ENCODE data around the gene CELSR1.

Gene CELSR1

DNA sequence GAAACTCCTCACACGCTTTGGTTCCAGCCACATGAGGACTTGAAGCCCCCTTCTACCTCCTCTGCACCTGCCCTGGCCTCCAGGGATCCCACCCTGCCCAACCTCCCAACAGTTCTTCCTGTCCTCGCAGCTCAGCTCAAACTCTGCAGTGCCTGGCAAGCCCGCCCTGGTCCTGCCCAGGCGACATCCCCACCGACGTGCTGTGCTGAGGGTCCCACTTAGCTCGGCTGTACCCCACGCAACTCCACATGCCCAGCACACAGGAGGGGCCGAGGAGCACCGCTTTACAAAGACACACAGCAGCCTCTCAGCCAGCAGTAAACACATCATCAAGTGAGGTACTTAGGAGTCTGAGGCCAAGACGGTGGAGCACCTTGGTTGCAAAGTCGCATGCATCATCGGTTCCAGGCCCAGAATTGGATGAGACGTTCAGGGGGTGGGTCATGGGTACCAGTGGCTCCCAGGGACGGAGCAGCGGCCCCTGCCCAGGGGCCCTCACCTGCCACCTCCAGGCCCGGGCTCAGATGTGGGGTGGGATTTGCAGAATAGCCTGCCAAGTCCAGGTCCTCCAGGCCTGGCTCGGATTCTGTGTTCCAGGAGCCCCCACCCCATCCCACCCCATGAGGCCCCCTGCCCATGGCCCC, 72.6 kb downstream of the CELSR1 start:
- H3K4me1 Mint-ChIP-seq (ENCODE audit: low read depth) = peaks cover 5% of the 10 kb centered on the region
- H3K9me3 Mint-ChIP-seq = no peaks in the 10 kb centered on the region
- no peak overlapping the region for H3K27ac Mint-ChIP-seq
- no peak overlapping the region for H3K4me3 Mint-ChIP-seq
- no peak for DNase-seq
- no peaks in the 10 kb centered on the region for H3K36me3 Mint-ChIP-seq (ENCODE audit: low read depth)
- H3K27me3 Mint-ChIP-seq = peaks cover 5% of the 10 kb centered on the region

DNA sequence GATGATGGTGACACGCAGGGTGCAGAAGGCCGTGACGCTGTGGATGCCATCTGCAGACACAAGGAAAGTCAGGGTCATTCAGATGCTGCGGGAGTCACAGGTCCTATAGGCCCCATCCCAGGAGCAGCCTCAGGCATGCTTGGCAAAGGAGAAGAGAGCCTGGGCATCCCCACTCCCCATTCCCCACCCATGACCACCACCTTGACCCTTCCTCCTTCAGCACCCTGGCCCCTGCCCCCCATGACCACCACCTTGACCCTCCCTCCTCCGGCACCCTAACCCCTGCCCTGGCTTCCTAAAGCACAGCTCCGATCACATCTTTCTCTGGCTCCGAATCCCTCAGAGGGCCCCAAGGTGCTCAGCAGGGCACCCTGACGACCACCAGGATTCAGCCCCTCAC, 73.1 kb downstream of the CELSR1 start:
- Mint-ChIP-seq H3K27me3 (peaks cover 5% of the 10 kb centered on the region), H3K27ac (no peak overlapping the region), H3K4me1 (ENCODE audit: low read depth) (peaks cover 5% of the 10 kb centered on the region), H3K4me3 (no peak overlapping the region), H3K36me3 (ENCODE audit: low read depth) (no peaks in the 10 kb centered on the region), H3K9me3 (no peaks in the 10 kb centered on the region)
- no peak for DNase-seq

GRCh38 chr22:46463435-46464227, 73.8 kb downstream of the CELSR1 start:
- no peak for DNase-seq
- Mint-ChIP-seq H3K4me1 (ENCODE audit: low read depth) (peaks cover 5% of the 10 kb centered on the region), H3K9me3 (no peaks in the 10 kb centered on the region), H3K36me3 (ENCODE audit: low read depth) (no peaks in the 10 kb centered on the region), H3K27ac (no peak overlapping the region), H3K27me3 (peaks cover 5% of the 10 kb centered on the region), H3K4me3 (no peak overlapping the region)

DNA sequence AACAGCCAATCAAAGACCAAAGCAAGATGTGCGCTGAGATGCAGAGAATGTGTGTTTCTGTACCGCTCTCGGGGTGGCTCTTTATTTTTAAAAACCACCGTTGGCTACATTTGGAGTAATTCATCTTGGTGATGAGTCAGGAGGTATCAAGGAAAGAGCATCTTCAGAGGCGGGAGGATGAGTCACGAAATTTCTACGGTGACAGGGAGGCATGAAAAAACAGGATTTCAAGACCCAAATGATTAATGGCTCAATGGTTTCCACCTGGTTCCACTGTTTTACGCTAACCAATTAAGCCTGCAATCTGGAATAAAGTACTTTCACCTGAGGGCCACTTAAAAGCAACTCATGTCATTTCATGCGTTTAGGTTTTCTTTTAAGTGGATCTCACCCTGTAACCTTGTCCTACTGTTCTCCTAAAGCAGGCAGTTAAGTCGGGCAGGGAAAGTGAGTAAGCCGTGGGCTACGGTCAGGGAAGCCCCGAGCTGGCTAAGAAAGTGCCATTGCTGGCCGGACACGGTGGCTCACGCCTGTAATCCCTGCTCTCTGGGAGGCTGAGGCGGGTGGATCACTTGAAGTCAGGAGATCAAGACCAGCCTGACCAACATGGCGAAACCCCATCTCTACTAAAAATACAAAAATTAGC, 74.6 kb downstream of the CELSR1 start:
- Mint-ChIP-seq H3K4me1 (ENCODE audit: low read depth) (peaks cover 5% of the 10 kb centered on the region), H3K4me3 (no peak overlapping the region), H3K9me3 (no peaks in the 10 kb centered on the region), H3K36me3 (ENCODE audit: low read depth) (no peaks in the 10 kb centered on the region), H3K27me3 (peaks cover 5% of the 10 kb centered on the region), H3K27ac (no peak overlapping the region)
- DNase-seq = no peak

DNA sequence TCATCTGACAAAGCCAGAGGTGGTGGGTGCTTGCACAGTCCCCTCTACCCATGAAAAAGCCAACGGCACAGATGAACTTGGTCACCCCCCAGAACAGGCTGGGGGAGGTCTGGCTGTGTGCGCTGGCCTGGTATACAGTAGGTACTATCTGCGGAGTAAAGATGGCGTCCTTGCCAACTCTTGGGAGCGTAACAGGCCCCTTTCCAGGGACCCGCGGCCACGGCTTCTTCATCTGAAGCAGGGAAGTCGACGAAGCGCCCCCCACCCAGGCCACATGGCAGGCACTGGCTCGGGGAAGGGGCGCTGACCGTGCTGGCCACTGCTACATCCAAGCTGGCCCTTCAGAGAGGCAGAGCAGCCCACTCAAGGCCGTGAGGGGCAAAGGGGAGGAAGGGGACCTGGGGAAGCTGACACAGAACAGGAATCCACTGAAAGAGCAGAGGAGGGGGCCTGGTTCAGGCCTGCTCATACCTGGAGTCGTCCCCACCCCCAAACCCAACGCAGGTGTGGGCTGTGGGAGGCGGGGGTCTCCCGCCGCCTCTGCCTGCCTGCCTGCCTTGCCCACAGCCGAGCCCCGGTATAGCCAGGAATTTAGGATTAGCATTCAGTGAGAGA, 75.7 kb downstream of the CELSR1 start:
- peaks cover 5% of the 10 kb centered on the region for H3K4me1 Mint-ChIP-seq (ENCODE audit: low read depth)
- H3K36me3 Mint-ChIP-seq (ENCODE audit: low read depth) = no peaks in the 10 kb centered on the region
- peaks cover 5% of the 10 kb centered on the region for H3K27me3 Mint-ChIP-seq
- DNase-seq = no peak
- no peak overlapping the region for H3K27ac Mint-ChIP-seq
- no peak overlapping the region for H3K4me3 Mint-ChIP-seq
- H3K9me3 Mint-ChIP-seq = no peaks in the 10 kb centered on the region

- Mint-ChIP-seq H3K9me3 (no peaks in the 10 kb centered on the region), H3K4me3 (no peak overlapping the region), H3K36me3 (ENCODE audit: low read depth) (no peaks in the 10 kb centered on the region), H3K27ac (no peak overlapping the region), H3K4me1 (ENCODE audit: low read depth) (peaks cover 5% of the 10 kb centered on the region), H3K27me3 (peaks cover 5% of the 10 kb centered on the region)
- DNase-seq = no peak
Observed at GRCh38 chr22:46460857-46461256, 76.6 kb downstream of the CELSR1 start.

- H3K36me3 Mint-ChIP-seq (ENCODE audit: low read depth) = no peaks in the 10 kb centered on the region
- peaks cover 5% of the 10 kb centered on the region for H3K4me1 Mint-ChIP-seq (ENCODE audit: low read depth)
- no peaks in the 10 kb centered on the region for H3K9me3 Mint-ChIP-seq
- H3K4me3 Mint-ChIP-seq = no peak overlapping the region
- no peak for DNase-seq
- peaks cover under 1% of the 10 kb centered on the region for H3K27me3 Mint-ChIP-seq
- H3K27ac Mint-ChIP-seq = no peak overlapping the region
Observed at GRCh38 chr22:46459347-46460065, 77.9 kb downstream of the CELSR1 start.

DNA sequence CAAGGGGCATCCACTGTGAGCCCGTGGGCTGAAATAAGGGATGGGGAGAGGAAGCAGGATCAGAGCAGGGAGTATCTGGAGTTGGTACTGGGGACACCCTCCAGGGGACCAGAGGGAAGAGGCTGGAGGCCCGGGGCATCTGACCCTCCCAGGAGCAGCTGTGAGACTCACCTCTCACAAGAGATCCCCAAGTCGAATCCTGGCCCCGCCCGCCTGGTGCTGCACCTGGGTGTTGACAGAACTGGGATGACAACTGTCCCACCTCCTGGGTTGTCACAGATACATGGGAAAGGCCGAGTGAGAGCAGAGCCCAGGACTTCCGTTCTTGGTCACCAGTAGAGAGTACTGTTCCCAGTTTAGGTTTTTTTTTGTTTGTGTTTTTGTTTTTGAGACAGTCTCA, 78.9 kb downstream of the CELSR1 start:
- peaks cover 5% of the 10 kb centered on the region for H3K4me1 Mint-ChIP-seq (ENCODE audit: low read depth)
- no peak overlapping the region for H3K27ac Mint-ChIP-seq
- H3K36me3 Mint-ChIP-seq (ENCODE audit: low read depth) = no peaks in the 10 kb centered on the region
- no peak overlapping the region for H3K4me3 Mint-ChIP-seq
- H3K27me3 Mint-ChIP-seq = no peaks in the 10 kb centered on the region
- no peaks in the 10 kb centered on the region for H3K9me3 Mint-ChIP-seq
- DNase-seq = no peak

DNA sequence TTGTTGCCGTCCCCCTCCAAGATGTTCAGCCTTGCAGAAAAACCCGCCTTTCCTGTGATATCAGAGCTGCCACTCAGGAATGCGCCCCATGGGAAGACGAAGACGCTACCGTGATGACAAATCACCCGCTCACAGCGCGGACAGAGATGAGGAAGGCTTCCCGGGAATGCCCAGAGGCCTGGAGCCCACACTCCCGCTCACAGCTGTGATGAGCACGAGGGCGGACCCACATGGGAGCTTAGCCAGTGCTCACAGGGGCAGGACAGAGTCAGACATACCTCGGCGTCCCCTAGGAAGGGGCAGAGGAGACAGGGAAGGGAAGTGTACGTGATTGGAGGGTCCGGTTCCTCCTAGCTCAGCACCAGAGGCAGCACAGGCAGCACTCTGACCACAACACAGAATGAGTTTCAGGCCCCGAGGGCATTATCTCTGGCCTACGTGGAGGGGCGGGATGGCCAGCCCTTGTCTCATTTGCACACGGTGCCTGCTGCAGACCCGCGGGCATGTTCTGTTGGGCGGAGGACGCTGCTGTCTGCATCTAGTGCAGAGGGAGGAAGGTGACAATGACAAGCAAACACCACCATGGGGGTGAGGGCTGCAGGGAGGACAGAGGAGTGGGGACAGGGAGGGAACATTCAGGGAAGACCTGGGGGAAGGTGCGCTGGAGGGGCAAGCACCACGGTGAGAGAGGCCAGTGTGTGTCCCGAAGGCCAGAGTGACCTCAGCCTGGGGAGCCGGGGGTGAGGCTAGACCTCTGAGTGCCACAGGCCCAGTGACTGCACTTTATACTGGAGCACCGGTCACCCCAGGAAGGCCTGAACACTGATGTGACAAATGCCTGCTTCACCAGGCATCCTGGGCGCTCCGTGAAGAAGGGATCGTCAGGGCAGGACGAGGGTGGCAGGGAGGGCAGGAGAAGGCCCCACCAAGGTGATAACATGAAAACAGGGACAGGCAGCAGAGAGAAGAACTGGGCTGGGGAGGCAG, 79.6 kb downstream of the CELSR1 start:
- no peak overlapping the region for H3K4me3 Mint-ChIP-seq
- no peak overlapping the region for H3K27ac Mint-ChIP-seq
- no peak for DNase-seq

DNA sequence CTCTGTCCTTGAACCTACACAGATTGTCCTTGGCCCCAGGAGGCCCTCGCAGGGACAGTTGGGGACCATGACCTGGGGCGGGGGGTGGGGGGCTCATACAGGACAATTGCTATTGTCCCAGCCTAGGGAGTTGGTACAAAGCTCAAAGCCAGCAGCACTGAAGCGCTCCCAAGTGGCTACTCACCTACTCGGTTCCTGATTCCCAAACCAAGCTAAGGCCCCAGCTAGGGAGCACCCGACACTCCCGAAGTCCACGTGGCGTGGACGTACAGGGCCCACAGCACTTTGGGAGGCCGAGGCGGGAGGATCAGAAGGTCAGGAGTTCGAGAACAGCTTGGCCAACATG, 80.6 kb downstream of the CELSR1 start:
- no peaks in the 10 kb centered on the region for H3K4me1 Mint-ChIP-seq (ENCODE audit: low read depth)
- no peak overlapping the region for H3K27ac Mint-ChIP-seq
- no peaks in the 10 kb centered on the region for H3K27me3 Mint-ChIP-seq
- DNase-seq = no peak
- no peak overlapping the region for H3K4me3 Mint-ChIP-seq
- no peaks in the 10 kb centered on the region for H3K9me3 Mint-ChIP-seq
- H3K36me3 Mint-ChIP-seq (ENCODE audit: low read depth) = no peaks in the 10 kb centered on the region

More for the DNA sequence above, 79.6 kb downstream of the CELSR1 start:
- peaks cover 5% of the 10 kb centered on the region for H3K4me1 Mint-ChIP-seq (ENCODE audit: low read depth)
- no peaks in the 10 kb centered on the region for H3K36me3 Mint-ChIP-seq (ENCODE audit: low read depth)
- no peaks in the 10 kb centered on the region for H3K27me3 Mint-ChIP-seq
- no peaks in the 10 kb centered on the region for H3K9me3 Mint-ChIP-seq

GRCh38 chr22:46455446-46455845, 82.0 kb downstream of the CELSR1 start:
- Mint-ChIP-seq H3K4me1 (ENCODE audit: low read depth) (no peaks in the 10 kb centered on the region), H3K27ac (no peak overlapping the region), H3K27me3 (no peaks in the 10 kb centered on the region), H3K9me3 (no peaks in the 10 kb centered on the region), H3K36me3 (ENCODE audit: low read depth) (no peaks in the 10 kb centered on the region), H3K4me3 (no peak overlapping the region)
- DNase-seq = no peak

DNA sequence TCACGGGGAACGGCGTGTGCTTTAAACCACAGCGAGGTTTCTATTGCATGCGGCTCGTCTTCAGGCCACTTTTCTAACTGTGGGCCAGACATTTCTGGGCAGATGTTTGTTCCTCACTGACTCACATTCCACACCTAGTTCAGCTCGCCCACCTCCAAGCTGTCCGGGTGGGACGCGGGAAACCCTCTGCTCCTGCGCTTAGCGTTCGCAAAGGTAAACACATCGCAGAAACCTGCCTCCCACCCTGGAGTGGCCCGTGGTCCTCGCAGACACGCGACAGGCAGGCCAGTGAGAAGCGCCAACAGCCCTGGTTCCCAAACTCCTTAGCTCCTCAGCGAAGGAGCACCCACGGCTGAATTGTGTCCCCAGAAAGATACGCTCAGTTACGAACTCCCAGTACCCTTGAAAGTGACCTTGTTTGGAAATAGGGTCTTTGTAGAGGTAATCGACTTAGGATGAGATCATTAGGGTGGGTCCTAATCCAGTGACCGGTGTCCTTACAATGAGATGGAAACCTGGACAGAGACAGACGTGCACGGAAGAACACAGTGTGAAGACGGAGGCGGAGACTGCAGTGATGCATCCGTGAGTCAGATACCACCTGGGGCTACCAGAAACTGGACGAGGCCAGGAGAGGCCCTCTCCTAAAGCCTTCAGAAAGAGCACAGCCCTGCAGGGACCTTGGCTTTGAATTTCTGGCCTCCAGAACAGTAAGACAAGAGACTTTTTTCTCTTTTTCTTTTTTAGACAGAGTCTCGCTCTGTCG, 82.7 kb downstream of the CELSR1 start:
- Mint-ChIP-seq H3K27me3 (no peaks in the 10 kb centered on the region), H3K4me3 (no peak overlapping the region), H3K27ac (no peak overlapping the region), H3K4me1 (ENCODE audit: low read depth) (no peaks in the 10 kb centered on the region), H3K9me3 (no peaks in the 10 kb centered on the region), H3K36me3 (ENCODE audit: low read depth) (no peaks in the 10 kb centered on the region)
- no peak for DNase-seq
